GM18511 (cell line): ENCODE results near the gene OTUD4.

Experiments used
- ATAC-seq: cut with Tn5 transposase; IDR thresholded peaks from one replicate; pipeline ENCODE4 v1.9.1; 2021; ENCODE audit warnings: mild to moderate bottlenecking, moderate library complexity; ENCODE audit not compliant: unreplicated experiment

OTUD4 gene

GRCh38 chr4:145179281-145179860, 1.0 kb downstream of the OTUD4 start:
- peak; percentile 47 for ATAC-seq

- ATAC-seq = no peak
Observed at GRCh38 chr4:145178740-145179280, 1.6 kb downstream of the OTUD4 start.

- no peak for ATAC-seq
Observed at GRCh38 chr4:145177906-145178538, 2.4 kb downstream of the OTUD4 start.

GRCh38 chr4:145177511-145177905, 2.9 kb downstream of the OTUD4 start:
- no peak for ATAC-seq

- ATAC-seq = no peak
Observed at GRCh38 chr4:145176641-145177432, 3.6 kb downstream of the OTUD4 start.

GRCh38 chr4:145171911-145172310, 8.5 kb downstream of the OTUD4 start:
- no peak for ATAC-seq

GRCh38 chr4:145170223-145170622, 10.2 kb downstream of the OTUD4 start:
- ATAC-seq = no peak

- ATAC-seq = no peak
Observed at GRCh38 chr4:145168581-145169187, 11.7 kb downstream of the OTUD4 start.

GRCh38 chr4:145167887-145168286, 12.5 kb downstream of the OTUD4 start:
- ATAC-seq = no peak

- ATAC-seq = no peak
Observed at GRCh38 chr4:145161549-145161948, 18.8 kb downstream of the OTUD4 start.

GRCh38 chr4:145156986-145157385, 23.4 kb downstream of the OTUD4 start:
- no peak for ATAC-seq

GRCh38 chr4:145155268-145155870, 25.0 kb downstream of the OTUD4 start:
- ATAC-seq = no peak

- ATAC-seq = peak; percentile 78
Observed at GRCh38 chr4:145154573-145154972, 25.8 kb downstream of the OTUD4 start.

- ATAC-seq = peak; percentile 62
Observed at GRCh38 chr4:145153904-145154298, 26.5 kb downstream of the OTUD4 start.

GRCh38 chr4:145153181-145153903, 27.0 kb downstream of the OTUD4 start:
- ATAC-seq = no peak

- ATAC-seq = no peak
Observed at GRCh38 chr4:145148980-145149379, 31.4 kb downstream of the OTUD4 start.

- peak; percentile 49 for ATAC-seq
Observed at GRCh38 chr4:145136219-145136618, 44.2 kb downstream of the OTUD4 start.

- ATAC-seq = peak; percentile 88
Observed at GRCh38 chr4:145132511-145133098, 47.8 kb downstream of the OTUD4 start.

- ATAC-seq = no peak
Observed at GRCh38 chr4:145131848-145132247, 48.5 kb downstream of the OTUD4 start.
